HepG2 (cell line): ENCODE measurements around the gene VPS37B. TPM values are rescaled to one million over a fixed set of nuclear protein-coding genes. Genes with fewer than 3 reads are reported as not detected.

Source experiments
- ASH2L ChIP-seq: fragments of 300-600, 200-600 bp; sonication (generic); IDR thresholded peaks from 2 replicates; pipeline ENCODE4 v1.7.0; 2017; ENCODE audit warnings: low read depth, mild to moderate bottlenecking, moderate library complexity, mixed read lengths, low read length; ENCODE audit not compliant: insufficient read length
- GATAD1 ChIP-seq: IDR thresholded peaks from 2 replicates; pipeline ENCODE4 v1.6.1; 2016; ENCODE audit warnings: missing genetic modification reagents, missing compliant biosample characterization
- HES4 ChIP-seq: sonication (generic); formaldehyde crosslinking; IDR thresholded peaks from 2 replicates; pipeline ENCODE4 v1.9.0; 2021; ENCODE audit warnings: mild to moderate bottlenecking, missing genetic modification reagents, borderline replicate concordance
- IRF1 ChIP-seq: sonication (generic); formaldehyde crosslinking; IDR thresholded peaks from 2 replicates; pipeline ENCODE4 v1.4.0; 2020; ENCODE audit warnings: low read depth, mild to moderate bottlenecking, missing genetic modification reagents
- KIAA2018 ChIP-seq: sonication (generic); formaldehyde crosslinking; IDR thresholded peaks from 2 replicates; pipeline ENCODE4 v1.5.0; 2020; ENCODE audit warnings: mild to moderate bottlenecking, missing genetic modification reagents, borderline replicate concordance
- MAFK ChIP-seq, 2 experiments: IDR thresholded peaks in 1 of 2; conservative IDR thresholded peaks in 1 of 2; 2 replicates each; pipeline ENCODE4 v1.6.1; 2011; ENCODE audit warnings: improper control_type of control experiment in 2 of 2, low read length in 2 of 2
- MEIS1 ChIP-seq: sonication (generic); formaldehyde crosslinking; IDR thresholded peaks from 2 replicates; pipeline ENCODE4 v1.9.0; 2021; ENCODE audit warnings: mild to moderate bottlenecking, missing genetic modification reagents, moderate library complexity, borderline replicate concordance
- MIER2 ChIP-seq: IDR thresholded peaks from 2 replicates; pipeline ENCODE4 v1.6.1; 2016; ENCODE audit warnings: missing biosample characterization, missing genetic modification reagents
- RARA ChIP-seq: IDR thresholded peaks from 2 replicates; pipeline ENCODE4 v1.6.1; 2016; ENCODE audit warnings: missing genetic modification reagents, missing compliant biosample characterization
- RARG ChIP-seq: sonication (generic); formaldehyde crosslinking; IDR thresholded peaks from 2 replicates; pipeline ENCODE4 v1.4.0; 2020; ENCODE audit warnings: low read depth, mild to moderate bottlenecking, missing genetic modification reagents
- ZFAT ChIP-seq: sonication (generic); formaldehyde crosslinking; conservative IDR thresholded peaks from 2 replicates; pipeline ENCODE4 v1.8.1; 2023; ENCODE audit warnings: missing genetic modification reagents, inconsistent platforms
- ZNF569 ChIP-seq: sonication (generic); formaldehyde crosslinking; IDR thresholded peaks from 2 replicates; pipeline ENCODE4 v1.5.0; 2020; ENCODE audit warnings: mild to moderate bottlenecking, missing genetic modification reagents, moderate library complexity, borderline replicate concordance
- ZNF615 ChIP-seq: sonication (generic); formaldehyde crosslinking; IDR thresholded peaks from 2 replicates; pipeline ENCODE4 v1.5.0; 2020; ENCODE audit warnings: mild to moderate bottlenecking, missing genetic modification reagents, borderline replicate concordance
- ZNF761 ChIP-seq: sonication (generic); formaldehyde crosslinking; conservative IDR thresholded peaks from 2 replicates; pipeline ENCODE4 v1.4.0; 2020; ENCODE audit warnings: mild to moderate bottlenecking, missing genetic modification reagents
- ZNF841 ChIP-seq: sonication (generic); formaldehyde crosslinking; IDR thresholded peaks from 2 replicates; pipeline ENCODE4 v1.8.1; 2023; ENCODE audit warnings: missing genetic modification reagents, borderline replicate concordance
- polyA plus RNA-seq, 8 experiments: library from polyadenylated mRNA; depleted of rRNA in 3 of 8; stranded (reverse) in 7 of 8; unstranded in 1 of 8; fragments of >200 nt; fragmentation: Illumina TruSeq in 4 of 8; extraction: Trizol in 4 of 8; gene quantifications; 2 replicates each; pipeline versions ENCODE4 v1.2.1 to v1.2.3, GENCODE V29; 2011 to 2016; ENCODE audit warnings: low read depth in 4 of 8, missing spikeins in 1 of 8, mixed read lengths in 1 of 8; ENCODE audit not compliant: insufficient read depth in 1 of 8
- total RNA-seq, 5 experiments: library from RNA; depleted of rRNA; stranded (reverse); fragments of >200 nt; fragmentation: Illumina TruSeq; extraction: Trizol; gene quantifications; 2 replicates each; pipeline ENCODE4 v1.2.3, GENCODE V29; 2016; ENCODE audit warnings: low read depth in 1 of 5
- TF ChIP-seq, protein P1 (sequence below): sonication (generic); formaldehyde crosslinking; IDR thresholded peaks from 2 replicates; pipeline ENCODE4 v1.4.0; 2020; ENCODE audit warnings: missing genetic modification reagents, borderline replicate concordance
- TF ChIP-seq, protein P2 (sequence below): sonication (generic); formaldehyde crosslinking; IDR thresholded peaks from 2 replicates; pipeline ENCODE4 v1.4.0; 2020; ENCODE audit warnings: mild to moderate bottlenecking, missing genetic modification reagents

The VPS37B gene
- total and polyA plus RNA-seq, 2 of the 13 experiments (the other 11 are each of a cell fraction or from before 2014, with no cell fraction given) = 4.6 to 5.3 TPM

DNA sequence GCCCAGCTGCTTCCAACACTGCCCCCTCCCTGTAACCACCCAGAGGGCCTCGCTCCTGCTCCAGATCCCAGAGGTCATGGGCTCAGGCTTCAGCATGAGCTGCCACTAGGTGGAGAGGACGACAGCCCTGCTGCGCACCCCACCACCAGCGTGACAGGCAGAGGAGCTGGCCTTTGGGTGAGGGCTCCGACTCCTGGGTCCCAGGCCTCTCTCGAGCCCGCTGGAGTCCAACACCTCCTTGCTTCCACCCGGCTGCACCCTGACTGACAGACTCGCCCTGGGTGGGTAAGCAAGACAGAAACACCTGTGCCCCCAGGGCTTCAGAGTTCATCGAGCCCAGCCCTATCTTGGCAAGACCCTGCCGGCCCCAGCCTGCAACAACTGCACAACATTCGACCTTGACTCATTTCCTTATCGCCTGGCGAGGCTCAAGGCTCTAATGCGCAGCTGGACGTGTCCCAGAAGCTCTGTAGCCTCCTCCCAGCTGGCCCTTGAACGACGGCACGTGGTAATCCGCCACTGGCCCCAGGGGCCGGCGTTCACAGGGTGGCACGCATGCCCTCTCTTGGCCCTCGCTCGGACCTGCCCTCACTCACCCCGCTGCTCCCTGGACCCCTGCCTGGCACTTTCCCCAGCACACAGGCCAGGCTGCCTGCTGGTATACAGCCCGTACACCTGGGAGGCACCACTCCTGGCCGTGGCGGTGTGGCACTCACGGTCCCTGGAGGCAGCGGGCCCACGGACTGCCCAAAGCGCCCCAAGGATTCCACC, 28.0 kb downstream of the VPS37B start (continued):
- TF ChIP-seq KIAA2018 = no peak
- no peak for TF ChIP-seq ASH2L
- no peak for TF ChIP-seq ZNF841 (CRISPR knock-in tag)
- no peak for TF ChIP-seq ZFAT
- TF ChIP-seq ZNF615 = no peak
- TF ChIP-seq MEIS1 (CRISPR knock-in tag) = no peak
- no peak for TF ChIP-seq GATAD1 (CRISPR knock-in tag)
- no peak for TF ChIP-seq MAFK (conservative IDR thresholded peaks at IDR 0.05 in 1 of 2, IDR thresholded peaks at IDR 0.05 in 1 of 2; ENCODE audit: low read length in 2 of 2)
- TF ChIP-seq ZNF569 (CRISPR knock-in tag) = no peak
- TF ChIP-seq RARG (CRISPR knock-in tag) = no peak
- TF ChIP-seq, protein P1, sequence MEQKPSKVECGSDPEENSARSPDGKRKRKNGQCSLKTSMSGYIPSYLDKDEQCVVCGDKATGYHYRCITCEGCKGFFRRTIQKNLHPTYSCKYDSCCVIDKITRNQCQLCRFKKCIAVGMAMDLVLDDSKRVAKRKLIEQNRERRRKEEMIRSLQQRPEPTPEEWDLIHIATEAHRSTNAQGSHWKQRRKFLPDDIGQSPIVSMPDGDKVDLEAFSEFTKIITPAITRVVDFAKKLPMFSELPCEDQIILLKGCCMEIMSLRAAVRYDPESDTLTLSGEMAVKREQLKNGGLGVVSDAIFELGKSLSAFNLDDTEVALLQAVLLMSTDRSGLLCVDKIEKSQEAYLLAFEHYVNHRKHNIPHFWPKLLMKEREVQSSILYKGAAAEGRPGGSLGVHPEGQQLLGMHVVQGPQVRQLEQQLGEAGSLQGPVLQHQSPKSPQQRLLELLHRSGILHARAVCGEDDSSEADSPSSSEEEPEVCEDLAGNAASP (CRISPR knock-in tag) = peak; percentile 18; the same call in 1 of the 2 replicates
- TF ChIP-seq, protein P2, sequence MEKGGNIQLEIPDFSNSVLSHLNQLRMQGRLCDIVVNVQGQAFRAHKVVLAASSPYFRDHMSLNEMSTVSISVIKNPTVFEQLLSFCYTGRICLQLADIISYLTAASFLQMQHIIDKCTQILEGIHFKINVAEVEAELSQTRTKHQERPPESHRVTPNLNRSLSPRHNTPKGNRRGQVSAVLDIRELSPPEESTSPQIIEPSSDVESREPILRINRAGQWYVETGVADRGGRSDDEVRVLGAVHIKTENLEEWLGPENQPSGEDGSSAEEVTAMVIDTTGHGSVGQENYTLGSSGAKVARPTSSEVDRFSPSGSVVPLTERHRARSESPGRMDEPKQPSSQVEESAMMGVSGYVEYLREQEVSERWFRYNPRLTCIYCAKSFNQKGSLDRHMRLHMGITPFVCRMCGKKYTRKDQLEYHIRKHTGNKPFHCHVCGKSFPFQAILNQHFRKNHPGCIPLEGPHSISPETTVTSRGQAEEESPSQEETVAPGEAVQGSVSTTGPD (CRISPR knock-in tag) = no peak
- TF ChIP-seq HES4 (CRISPR knock-in tag) = 0 out of 2 replicates have a peak, but pooled peaks have one; percentile 32
- TF ChIP-seq ZNF761 (CRISPR knock-in tag) = no peak
- no peak for TF ChIP-seq IRF1 (CRISPR knock-in tag)
- TF ChIP-seq MIER2 (CRISPR knock-in tag) = no peak
- peak; percentile 27; the same call in 1 of the 2 replicates for TF ChIP-seq RARA
